ENCODE results near the gene GPR35.

Gene GPR35

GRCh38 chr2:240620859-240621258, 4.4 kb upstream of the GPR35 start:
- peaks cover 8% of the 10 kb centered on the region; the same call in 1 of the 2 replicates for H3K9me3 ChIP-seq (ENCODE audit: low read length)
- no peaks in the 10 kb centered on the region for H4K20me1 ChIP-seq (ENCODE audit: insufficient read depth, low read length)
- TF ChIP-seq EZH2 (IDR thresholded peaks at IDR 0.05; ENCODE audit: borderline replicate concordance, low read length) = no peak
- TF ChIP-seq, protein P1, sequence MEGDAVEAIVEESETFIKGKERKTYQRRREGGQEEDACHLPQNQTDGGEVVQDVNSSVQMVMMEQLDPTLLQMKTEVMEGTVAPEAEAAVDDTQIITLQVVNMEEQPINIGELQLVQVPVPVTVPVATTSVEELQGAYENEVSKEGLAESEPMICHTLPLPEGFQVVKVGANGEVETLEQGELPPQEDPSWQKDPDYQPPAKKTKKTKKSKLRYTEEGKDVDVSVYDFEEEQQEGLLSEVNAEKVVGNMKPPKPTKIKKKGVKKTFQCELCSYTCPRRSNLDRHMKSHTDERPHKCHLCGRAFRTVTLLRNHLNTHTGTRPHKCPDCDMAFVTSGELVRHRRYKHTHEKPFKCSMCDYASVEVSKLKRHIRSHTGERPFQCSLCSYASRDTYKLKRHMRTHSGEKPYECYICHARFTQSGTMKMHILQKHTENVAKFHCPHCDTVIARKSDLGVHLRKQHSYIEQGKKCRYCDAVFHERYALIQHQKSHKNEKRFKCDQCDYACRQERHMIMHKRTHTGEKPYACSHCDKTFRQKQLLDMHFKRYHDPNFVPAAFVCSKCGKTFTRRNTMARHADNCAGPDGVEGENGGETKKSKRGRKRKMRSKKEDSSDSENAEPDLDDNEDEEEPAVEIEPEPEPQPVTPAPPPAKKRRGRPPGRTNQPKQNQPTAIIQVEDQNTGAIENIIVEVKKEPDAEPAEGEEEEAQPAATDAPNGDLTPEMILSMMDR (IDR thresholded peaks at IDR 0.05; ENCODE audit: low read length) = no peak
- H2AFZ ChIP-seq (ENCODE audit: low read length) = no peak overlapping the region
- H3F3A ChIP-seq (ENCODE audit: insufficient read depth, low read length) = no peaks in the 10 kb centered on the region
- no peaks in the 10 kb centered on the region for H3K9me2 ChIP-seq (ENCODE audit: low read depth, low read length)
- no peaks in the 10 kb centered on the region for H3K79me2 ChIP-seq (ENCODE audit: insufficient read depth, low read length)
- H3K27me3 ChIP-seq (ENCODE audit: insufficient read depth, low read length) = peaks cover 7% of the 10 kb centered on the region; the same call in 1 of the 2 replicates
- H3K27ac ChIP-seq (ENCODE audit: low read depth, low read length, poor library complexity, severe bottlenecking) = no peak overlapping the region
- no peak overlapping the region for H3K4me2 ChIP-seq (ENCODE audit: low read length)
- H3K9ac ChIP-seq (ENCODE audit: low read length) = no peak overlapping the region
- H3K4me3 ChIP-seq (ENCODE audit: low read depth, low read length, poor library complexity, severe bottlenecking) = no peak overlapping the region
- no peaks in the 10 kb centered on the region for H3K4me1 ChIP-seq (ENCODE audit: insufficient read depth, low read length, severe bottlenecking)
- H3K36me3 ChIP-seq (ENCODE audit: insufficient read depth, low read length) = no peaks in the 10 kb centered on the region

DNA sequence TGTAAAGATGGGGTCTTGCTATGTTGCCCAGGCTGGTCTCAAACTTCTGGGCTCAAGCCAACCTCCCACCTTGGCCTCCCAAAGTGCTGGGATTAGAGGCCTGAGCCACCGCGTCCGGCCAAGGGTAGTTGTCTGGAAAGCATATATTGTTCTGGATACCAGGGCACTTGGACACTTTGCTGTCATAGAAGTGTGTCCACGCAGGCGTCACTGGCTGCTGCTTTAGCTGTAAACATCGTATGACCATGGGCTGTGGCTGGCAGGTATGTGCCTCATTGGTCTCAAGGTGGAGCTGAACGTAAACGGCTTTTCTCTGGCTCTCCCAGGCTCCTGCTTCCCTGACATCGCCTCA, 3.2 kb upstream of the GPR35 start:
- no peak overlapping the region for H3K9ac ChIP-seq (ENCODE audit: low read length)
- H3K4me2 ChIP-seq (ENCODE audit: low read length) = no peak overlapping the region
- TF ChIP-seq EZH2 (IDR thresholded peaks at IDR 0.05; ENCODE audit: borderline replicate concordance, low read length) = no peak
- TF ChIP-seq, protein P1 (IDR thresholded peaks at IDR 0.05; ENCODE audit: low read length) = no peak

DNA sequence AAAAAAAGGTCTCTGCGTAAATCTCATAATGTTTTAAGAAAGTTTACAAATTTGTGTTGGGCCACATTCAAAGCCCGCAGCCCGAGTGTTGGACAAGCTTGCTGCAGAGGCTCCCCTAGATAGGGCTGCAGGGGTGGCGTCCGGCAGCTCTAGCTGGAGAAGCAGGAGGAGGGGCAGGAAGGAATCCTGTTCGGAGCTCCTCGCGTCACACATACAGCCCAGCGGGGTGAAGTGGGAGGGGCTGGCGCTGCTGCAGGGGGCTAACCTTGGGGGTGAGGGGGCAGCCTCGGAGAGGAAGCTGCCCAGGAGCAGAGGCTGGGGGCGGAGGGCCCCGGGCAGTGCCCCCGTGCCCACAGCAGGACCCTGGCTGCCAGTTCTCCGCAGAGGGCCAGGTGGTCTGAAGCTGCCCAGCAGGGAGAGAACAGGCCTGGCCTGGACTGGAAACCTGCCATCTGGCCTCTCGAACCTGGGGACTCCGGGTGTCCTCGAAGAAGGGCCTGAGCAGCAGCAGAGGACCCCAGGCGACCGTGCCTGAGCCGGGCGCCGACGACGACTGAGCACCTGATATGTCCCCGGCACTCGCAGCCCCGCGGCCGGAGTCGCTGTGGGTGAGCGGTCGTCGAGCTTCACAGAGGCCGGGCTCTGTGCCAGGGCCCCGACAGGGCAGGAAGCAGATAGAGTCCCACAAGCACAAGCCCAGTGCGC, 2.6 kb upstream of the GPR35 start:
- Histone ChIP-seq H3K36me3 (ENCODE audit: insufficient read depth, low read length) (no peaks in the 10 kb centered on the region), H3K27ac (ENCODE audit: low read depth, low read length, poor library complexity, severe bottlenecking) (no peak overlapping the region), H3K4me3 (ENCODE audit: low read depth, low read length, poor library complexity, severe bottlenecking) (no peak overlapping the region), H2AFZ (ENCODE audit: low read length) (no peak overlapping the region), H3K79me2 (ENCODE audit: insufficient read depth, low read length) (no peaks in the 10 kb centered on the region), H3K9ac (ENCODE audit: low read length) (no peak overlapping the region), H3K9me2 (ENCODE audit: low read depth, low read length) (no peaks in the 10 kb centered on the region), H3K4me2 (ENCODE audit: low read length) (no peak overlapping the region), H4K20me1 (ENCODE audit: insufficient read depth, low read length) (no peaks in the 10 kb centered on the region), H3K4me1 (ENCODE audit: insufficient read depth, low read length, severe bottlenecking) (no peaks in the 10 kb centered on the region), H3K9me3 (ENCODE audit: low read length) (peaks cover 3% of the 10 kb centered on the region; the same call in 1 of the 2 replicates), H3K27me3 (ENCODE audit: insufficient read depth, low read length) (peaks cover 7% of the 10 kb centered on the region; the same call in 1 of the 2 replicates), H3F3A (ENCODE audit: insufficient read depth, low read length) (no peaks in the 10 kb centered on the region)
- no peak for TF ChIP-seq EZH2 (IDR thresholded peaks at IDR 0.05; ENCODE audit: borderline replicate concordance, low read length)
- TF ChIP-seq, protein P1 (IDR thresholded peaks at IDR 0.05; ENCODE audit: low read length) = no peak

More for the DNA sequence above, 3.2 kb upstream of the GPR35 start:
- no peak overlapping the region for H2AFZ ChIP-seq (ENCODE audit: low read length)
- H3K9me2 ChIP-seq (ENCODE audit: low read depth, low read length) = no peaks in the 10 kb centered on the region
- no peaks in the 10 kb centered on the region for H3K79me2 ChIP-seq (ENCODE audit: insufficient read depth, low read length)
- no peak overlapping the region for H3K27ac ChIP-seq (ENCODE audit: low read depth, low read length, poor library complexity, severe bottlenecking)
- H3K27me3 ChIP-seq (ENCODE audit: insufficient read depth, low read length) = peaks cover 7% of the 10 kb centered on the region; the same call in 1 of the 2 replicates
- no peaks in the 10 kb centered on the region for H3K36me3 ChIP-seq (ENCODE audit: insufficient read depth, low read length)
- no peaks in the 10 kb centered on the region for H4K20me1 ChIP-seq (ENCODE audit: insufficient read depth, low read length)
- H3F3A ChIP-seq (ENCODE audit: insufficient read depth, low read length) = no peaks in the 10 kb centered on the region
- H3K4me3 ChIP-seq (ENCODE audit: low read depth, low read length, poor library complexity, severe bottlenecking) = no peak overlapping the region
- H3K9me3 ChIP-seq (ENCODE audit: low read length) = peaks cover 8% of the 10 kb centered on the region; the same call in 1 of the 2 replicates
- H3K4me1 ChIP-seq (ENCODE audit: insufficient read depth, low read length, severe bottlenecking) = no peaks in the 10 kb centered on the region
